GM18511 (cell line): ENCODE data around the gene RNF187.
"Not testable (repeated sequence)": the region's sequence is repeated elsewhere in the genome, so short reads cannot be mapped to it uniquely, and the experiment has no call there.

Source experiments
- ATAC-seq: cut with Tn5 transposase; IDR thresholded peaks from one replicate; pipeline ENCODE4 v1.9.1; 2021; ENCODE audit warnings: mild to moderate bottlenecking, moderate library complexity; ENCODE audit not compliant: unreplicated experiment

The RNF187 gene

DNA sequence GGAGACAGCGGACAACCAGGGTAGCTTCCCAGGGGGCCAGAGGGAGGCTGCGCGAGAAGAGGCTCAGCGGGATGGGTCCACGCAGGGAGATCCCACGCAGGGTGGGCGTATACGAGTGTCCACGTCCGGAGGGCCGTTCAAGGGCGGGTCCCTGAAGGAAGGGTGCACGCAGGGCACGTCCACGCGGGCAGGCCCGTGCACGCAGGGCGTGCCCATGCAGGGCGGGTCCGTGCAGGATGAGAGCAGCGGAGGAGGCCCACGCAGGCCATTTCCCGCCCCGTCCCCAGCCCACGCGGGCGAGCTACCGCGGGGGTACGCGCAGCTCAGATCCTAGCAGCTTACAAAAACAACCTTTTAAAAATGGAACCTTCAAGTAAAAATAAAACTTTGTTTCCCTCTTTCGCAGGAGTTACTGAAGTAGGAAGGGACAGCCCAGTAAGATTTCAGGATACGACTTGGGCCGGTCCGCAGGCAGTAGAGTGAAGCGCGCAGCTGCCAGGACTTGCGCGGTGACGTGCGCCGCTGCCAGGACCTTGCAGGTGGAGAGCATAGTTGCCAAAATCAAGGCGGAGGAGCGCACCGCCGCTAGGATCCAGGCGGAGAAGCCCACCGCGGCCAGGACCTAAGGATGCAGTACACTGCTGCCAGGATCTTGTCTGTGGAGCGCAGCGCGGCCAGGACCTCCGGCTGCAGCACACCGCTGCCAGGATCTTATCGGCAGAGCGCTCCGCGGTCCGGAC is 416 bp upstream of the RNF187 start:
- peak; percentile 66 for ATAC-seq

DNA sequence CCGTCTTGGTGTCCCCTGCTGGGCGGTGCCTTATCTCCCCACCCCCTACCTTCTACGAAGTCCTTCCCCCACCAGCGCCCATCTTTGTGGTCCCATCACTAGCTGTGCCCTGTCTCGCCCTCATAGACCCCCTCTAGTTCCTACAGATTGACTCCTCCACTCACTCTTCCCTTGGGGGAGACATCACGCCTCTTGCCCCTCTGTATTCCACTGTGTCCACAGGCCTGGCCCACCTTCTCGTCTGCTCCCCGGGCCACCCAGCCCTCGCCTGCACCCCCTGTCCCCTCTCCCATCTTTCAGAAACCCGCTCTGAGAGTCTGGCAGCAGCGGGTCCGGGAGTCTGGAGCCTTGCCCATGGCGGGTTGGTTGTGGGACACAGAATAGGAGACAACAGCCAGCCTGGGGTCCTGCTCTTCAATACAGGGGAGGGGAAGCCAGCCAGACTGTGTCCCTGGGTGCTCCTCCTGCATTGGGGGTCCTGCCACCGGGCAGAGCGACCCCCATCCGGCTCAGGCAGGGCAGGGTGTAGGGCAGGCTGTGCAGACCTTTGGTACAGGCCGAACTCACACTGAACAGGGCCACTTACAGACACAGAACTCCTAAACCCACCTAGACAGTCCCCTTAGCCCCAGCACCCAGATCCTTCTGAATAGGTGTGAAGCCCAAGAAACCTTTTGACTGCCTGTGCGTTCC is 1.1 kb downstream of the RNF187 start:
- peak; percentile 1 for ATAC-seq

DNA sequence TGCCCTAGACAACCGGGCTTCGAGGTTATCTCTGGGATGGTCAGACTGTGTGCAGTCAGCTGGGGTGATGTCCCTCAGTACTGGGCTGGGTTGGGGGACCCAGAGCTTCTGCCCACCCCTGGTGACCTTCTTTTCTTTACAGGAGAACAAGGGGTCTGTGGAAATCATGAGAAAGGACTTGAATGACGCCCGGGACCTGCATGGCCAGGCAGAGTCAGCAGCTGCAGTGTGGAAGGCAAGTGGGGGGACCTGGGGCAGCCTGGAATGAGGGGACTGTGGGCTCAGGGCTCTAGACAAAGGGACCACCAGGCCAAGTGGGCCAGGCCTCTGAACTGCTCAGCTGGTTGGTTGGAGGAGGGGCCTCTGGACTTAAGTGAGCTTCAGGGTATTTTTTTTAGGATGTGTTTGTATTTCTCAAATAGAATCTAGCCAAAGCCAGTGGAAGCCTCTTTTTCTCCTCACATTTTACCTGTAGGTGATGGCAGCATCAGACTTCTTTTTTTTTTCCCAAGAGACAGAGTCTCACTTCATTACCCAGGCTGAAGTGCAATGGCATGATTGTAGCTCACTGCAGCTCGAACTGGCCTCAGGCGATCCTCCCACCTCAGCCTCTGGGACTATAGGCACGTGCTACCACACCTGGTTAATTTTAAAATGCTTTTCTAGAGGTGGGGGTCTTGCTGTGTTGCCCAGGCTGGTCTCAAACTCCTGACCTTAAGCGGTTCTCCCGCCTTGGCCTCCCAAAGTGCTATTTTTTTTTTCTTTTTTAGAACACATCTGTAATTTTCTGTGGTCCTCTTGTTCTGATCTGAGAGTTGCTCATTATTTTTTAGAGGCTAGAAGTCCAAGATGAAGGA is 1.9 kb downstream of the RNF187 start:
- no peak for ATAC-seq

DNA sequence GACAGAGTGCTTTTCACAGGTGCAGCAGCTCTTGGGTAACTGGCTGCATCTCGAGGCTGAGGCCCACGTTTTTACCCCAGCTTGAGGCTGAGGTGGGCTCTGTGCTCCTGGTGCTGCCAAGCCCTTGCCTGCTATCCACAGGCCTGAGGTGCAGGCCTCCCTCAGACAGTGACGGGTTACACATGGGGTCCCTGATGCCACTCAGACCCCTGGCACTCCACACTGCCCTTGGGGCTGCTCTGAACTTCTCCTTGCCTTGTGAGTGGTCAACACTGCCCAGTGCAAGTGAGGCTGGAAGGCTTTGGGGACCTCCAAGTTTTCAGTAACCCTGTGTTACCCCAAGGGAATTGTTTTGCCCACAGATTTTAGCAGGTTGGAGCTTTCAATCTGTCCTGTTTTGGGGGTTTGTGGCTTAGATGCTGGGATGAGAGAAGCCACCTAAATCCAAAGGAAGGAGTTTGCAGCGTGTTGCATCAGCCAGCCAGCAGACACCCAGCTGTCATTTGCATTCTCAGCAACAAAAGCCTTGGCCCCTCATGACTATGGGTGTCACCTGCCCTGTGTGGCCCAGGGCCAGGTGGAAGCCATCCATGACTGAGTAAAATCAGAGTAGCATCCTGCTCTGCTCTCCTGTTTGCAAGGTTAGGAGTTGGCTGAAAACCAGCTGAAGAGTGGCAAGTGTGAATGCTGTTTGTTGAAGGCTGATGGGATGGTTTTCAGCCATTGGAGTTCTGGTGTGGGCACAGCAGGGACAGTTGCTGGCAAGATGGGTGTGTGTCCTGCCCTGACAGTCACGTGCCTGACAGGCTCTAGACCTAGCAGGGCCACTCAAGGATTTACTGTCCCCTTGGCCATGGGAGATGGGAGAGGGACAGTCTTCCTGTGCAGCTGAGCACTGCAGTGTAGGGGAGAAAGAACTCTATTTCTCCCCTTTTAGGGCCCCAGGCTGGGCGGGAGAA is 3.2 kb downstream of the RNF187 start:
- no peak for ATAC-seq

DNA sequence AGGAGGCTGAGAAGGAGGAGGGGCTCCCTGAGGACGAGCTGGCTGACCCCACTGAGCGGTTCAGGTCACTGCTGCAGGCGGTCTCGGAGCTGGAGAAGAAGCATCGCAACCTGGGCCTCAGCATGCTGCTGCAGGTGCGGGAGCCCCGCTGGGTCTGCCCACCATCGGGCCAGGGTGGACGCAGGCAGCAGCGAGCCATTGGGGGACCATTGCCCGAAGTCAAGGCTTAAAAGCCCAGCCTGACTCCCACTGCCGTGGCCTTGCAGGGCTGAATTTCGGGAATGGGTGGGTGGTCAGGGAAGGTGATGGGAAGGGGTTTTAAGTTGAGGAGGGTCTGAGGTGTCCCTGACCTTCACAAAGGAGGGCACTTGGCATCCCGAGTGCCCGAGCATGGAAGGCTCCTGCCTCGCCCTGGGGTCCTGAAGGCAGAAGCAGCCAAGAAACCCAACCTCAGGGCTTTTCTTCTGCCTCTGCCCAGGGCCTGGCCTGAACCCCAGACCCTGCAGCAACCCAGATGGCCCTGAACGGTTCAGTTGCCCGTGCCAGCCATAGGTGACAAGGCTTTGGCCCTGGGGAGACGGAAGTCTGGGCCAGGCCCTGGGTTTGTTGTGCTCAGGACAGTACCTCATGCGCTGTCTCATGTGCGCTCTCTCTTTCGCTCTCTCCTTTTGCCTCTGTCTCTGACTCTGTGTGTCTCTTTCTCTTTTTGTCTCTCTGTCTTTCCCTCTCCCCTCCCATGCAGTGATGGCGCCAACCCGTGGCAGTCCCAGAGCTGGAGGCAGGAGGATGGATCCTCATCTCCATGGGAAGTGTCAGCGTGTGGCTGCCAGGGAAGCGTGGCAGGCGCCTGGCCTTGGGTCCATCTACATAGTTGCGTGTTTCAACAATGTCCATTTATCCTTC is 6.2 kb downstream of the RNF187 start:
- ATAC-seq = no peak

DNA sequence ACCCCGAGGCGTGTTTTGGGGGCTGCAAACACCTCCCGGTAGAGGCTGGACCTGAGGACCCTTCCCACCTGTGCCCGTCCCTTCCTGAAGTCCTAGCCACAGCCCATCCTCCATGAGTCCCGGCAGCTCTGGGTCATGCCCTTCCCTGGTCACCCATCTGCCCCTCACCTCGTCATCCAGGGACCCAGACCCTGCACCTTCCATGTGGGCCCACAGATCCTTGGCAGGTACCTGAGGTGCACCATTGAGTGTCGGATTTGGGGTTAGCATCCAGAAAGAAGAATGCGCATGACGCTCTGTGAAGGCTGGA is 6.8 kb downstream of the RNF187 start:
- no peak for ATAC-seq

DNA sequence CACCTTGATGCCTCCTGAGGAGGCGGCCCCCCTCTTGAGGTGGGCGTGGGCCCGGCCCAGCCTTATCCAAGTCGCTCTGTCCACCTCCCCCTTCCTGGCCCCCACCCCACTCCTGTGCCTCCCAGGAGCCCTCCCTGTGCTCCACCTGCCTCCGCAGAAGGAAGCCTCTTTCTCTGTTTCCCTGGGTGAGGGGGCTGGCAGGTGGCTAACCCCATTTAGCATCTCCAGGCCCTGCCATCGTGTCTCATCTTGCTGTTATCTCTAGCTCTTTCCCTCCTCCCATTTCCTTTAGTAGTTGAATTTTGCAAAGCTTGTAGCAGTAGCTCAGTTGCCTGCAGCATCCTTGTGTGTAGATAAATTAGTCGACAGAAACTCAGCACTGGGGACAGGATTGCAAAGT is 7.2 kb downstream of the RNF187 start:
- ATAC-seq = no peak

DNA sequence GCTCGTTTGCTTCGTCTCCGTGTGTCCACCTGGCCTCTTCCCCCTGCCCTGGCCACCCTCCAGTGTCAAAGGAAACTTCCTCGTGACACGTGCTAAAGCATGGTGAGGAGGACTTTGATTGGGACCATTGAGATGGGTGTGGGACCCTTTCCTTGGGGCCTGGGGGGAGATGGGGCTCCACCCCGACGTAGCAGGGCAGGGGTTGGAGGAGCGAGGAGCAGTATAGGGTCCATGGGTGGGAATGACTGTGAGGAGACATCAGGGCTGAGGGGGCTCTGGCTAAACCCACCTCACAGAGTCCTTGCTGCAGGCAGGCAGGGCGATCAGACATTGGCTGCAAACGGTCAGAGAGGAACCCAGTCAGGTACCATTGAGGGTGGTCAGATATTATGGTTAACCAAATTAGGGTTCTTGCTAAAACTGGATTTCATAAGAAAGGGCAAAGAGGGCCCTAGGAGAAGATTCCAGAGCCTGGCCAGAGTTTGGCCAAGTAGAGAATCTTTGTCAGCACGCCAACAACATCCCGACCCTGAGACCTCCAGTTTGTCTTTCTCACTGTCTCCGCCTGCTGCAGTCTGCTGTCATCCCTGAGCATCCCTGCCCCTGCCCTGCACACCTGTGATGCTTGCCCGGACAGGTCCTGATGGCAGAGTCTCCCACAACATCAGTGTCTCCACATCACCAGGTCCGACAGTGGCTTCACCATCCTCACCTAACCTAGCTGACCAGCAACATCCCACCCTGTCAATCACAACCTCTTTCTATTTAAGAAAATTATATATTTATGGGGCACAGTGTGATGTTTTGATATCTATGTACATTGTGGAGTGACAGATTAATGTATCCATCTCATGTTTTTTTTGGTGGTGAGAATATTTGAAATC is 8.0 kb downstream of the RNF187 start:
- ATAC-seq = no peak

DNA sequence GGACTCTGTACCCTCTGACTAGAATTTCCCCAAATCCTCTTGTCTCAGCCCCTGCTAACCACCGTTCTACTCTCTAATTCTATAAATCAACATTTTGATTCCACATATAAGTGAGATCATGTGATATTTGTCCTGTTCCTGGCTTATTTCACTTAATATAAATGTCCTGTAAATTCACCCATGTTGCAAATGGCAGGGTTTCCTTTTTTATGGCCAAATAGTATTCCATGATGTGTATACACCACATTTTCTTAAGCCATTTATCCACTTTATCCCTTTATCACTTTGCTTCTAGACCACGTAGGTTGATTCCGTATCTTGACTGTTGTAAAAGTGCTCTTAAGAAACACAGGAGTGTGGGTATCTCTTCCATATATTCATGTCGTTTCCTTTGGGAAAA is 8.9 kb downstream of the RNF187 start:
- ATAC-seq = no peak

DNA sequence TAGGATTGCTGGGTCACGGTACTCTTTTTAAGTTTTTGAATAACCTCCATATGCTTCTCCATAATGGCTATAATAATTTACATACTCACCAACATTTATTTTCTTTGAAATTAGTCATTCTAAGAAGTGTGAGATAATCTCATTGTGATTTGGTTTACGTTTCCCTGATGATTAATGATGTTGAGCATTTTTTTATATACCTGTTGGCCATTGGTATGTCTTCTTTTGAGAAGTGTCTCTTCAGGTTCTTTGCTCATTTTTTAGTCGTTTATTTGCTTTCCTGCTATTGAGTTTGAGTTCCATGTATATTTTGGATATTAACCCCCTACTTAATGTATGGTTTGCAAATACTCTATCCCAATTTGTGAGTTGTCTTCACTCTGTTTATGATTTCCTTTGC is 9.3 kb downstream of the RNF187 start:
- no peak for ATAC-seq

DNA sequence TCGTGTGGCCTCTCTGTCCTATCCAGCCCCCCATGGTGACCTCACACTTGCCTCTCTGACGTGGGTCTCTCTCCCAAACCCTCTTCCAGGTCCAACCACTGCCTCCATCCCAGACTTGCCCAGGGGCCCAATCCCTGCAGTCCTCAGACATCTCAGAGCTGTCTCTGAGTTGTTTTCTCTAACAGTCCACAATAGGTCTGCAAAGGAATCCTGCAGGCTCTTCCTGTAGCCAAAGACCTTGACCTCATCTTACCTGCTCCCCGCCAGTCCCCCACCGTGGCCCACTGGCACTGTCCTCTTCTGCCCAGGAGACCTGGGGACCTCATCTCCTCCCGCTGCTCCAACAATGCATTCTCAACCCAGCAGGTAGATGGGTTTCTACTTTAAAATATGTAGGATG is 10.0 kb downstream of the RNF187 start:
- no peak for ATAC-seq

DNA sequence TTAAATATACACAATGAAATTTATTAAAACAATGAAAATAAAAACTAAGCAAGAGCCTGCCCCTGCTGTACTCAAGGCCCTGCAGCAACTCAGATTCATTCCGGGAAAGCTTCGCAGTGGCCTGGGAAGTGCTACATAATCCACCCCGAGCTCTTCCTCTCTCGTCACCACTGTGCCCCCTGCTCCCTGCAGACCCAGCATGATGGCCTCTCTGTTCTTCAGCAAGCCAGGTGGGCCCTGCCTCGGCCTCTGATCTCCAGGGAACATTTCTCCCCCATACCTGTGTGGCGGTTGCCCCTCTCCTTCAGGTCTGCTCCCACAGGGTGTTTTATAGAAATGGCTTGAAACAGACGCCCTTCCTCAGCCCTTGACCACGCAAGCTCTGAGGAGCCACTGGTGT is 10.6 kb downstream of the RNF187 start:
- ATAC-seq = no peak

DNA sequence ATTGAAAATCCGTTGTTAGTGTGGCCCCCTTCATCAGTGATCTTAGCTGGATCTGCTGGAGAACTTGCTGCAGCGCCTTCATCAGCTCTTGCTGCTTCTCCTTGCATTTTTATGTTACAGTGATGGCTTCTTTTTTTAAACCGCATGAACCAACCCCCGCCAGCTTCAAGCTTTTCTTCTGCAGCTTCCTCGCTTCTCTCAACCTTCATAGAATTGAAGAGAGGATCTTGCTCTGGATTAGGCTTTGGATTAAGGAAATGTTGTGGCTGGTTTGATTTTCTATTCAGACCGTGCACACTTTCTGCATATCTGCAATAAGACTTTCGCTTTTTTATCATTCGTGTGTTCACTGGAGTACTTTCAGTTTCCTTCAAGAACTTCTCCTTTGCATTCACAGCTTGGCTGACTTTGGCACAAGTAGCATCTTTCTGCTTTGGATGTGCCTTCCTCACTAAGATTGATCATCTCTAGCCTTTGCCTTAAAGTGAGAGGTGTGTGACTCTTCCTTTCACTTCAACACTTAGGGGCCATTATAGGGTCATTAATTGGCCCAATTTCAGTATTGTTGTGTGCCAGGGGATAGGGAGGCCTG is 13.1 kb downstream of the RNF187 start:
- peak; percentile 53 for ATAC-seq

DNA sequence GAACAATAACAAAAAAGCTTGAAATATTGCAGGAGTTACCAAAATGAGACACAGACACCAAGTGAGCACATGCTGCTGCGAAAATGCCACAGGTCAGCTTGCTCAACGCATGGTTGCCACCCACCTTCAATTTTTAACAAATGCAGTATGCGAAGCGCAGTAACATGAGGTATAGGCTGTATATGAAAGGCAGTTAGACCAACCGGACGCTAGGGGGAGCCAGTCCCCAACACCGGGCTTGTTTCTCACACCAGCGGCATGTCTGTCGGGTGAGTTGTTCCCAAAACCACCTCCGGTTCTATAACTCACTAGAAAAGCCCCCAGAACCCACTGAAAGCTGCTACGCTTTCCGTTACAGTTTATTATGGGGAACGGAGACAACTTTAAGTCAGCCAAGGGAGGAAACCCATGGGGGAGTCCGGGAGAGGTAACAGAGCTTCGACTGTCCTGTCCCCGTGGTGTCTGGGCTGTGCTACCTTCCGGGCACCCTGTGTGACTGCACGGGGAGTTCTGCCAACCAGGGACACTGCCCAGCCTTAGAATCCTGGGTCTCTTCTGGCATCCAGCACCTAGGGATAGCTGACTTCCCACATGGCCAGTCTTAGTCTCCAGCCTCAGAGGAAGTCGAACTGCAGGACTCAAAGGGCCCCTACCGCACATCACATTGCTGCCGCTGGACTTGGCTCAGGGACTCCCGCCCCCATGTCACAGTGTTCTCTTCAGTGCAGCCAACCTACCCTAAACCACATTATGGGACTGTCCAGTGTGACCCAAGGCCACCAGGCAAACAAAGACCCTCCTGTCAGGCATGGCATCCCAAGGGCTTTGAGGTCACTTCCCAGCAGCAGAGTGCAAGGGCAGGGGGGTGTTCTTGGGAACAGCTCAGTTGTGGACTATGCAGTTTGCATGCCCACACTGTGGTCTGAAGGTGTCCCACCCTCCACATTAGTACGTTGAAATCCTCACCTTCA is 14.0 kb downstream of the RNF187 start:
- ATAC-seq = peak; percentile 96

DNA sequence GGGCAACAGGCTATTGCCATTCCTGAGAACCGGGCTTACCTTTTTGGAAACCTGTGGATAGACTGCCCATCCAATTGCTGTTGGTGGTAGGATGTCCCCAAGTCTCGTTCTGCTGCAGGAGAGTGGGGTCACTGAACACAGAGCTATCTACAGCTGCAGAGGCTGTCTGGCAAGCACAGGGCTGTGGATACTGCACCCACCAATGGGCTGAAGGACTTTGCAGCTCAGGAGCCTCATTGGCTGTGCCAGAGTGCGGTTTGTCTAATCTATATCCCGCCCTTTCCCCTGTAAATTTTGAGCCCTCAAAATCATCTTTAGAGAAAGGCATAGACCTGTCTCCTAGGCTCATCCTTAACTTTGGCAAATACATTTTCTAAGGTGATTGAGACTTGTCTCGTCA is 15.3 kb downstream of the RNF187 start:
- ATAC-seq = no peak

DNA sequence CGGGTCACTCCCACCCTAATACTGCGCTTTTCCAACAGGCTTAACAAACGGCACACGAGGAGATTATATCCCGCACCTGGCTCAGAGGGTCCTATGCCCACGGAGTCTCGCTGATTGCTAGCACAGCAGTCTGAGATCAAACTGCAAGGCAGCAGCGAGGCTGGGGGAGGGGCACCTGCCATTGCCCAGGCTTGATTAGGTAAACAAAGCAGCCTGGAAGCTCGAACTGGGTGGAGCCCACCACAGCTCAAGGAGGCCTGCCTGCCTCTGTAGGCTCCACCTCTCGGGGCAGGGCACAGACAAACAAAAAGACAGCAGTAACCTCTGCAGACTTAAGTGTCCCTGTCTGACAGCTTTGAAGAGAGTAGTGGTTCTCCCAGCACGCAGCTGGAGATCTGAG is 18.8 kb downstream of the RNF187 start:
- not testable (repeated sequence) for ATAC-seq

DNA sequence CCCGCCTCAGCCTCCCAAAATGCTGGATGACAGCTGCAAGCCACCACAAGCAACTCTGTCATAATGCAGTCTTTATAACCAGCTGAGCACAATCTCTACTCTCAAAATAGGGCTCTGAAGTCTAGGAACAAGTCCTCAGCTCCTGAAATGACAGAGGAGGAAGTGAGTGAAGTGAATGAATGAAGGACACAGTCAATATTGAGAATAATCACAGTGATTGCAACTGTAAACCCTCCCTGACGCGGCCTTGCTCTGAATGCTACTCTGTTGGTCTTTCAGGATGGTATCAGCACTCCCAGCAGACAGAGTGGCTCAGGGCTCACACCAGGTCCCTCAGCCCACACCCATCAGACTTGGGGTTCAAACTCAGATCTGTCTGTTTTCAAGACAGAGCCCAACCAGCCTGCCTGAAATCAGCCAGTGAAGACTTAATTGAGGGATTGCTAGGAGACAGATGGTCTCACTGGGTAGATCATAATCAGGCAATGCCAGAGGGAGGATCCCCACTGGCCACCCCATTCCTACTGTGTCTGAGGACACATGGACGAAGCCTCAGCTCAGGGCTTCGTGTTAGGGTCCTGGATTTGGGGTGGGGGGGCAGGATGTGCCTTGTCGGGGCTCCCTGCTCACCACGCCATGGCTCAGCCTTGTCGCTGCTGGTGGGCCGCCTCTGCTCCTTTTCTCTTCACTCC is 20.9 kb downstream of the RNF187 start:
- ATAC-seq = no peak
